NCI-H510A treated with DMSO at 0.1 percent for 48 hours (cell line): ENCODE data around the gene B2M.
A peak's percentile ranks its signal among the peaks of the same experiment; 100 is the strongest.
"Not testable (repeated sequence)": the region's sequence is repeated elsewhere in the genome, so short reads cannot be mapped to it uniquely, and the experiment has no call there.

Experiments
- DNase-seq: peaks from one replicate; lab custom pipeline; 2025; lab: John Stamatoyannopoulos, UW

Gene B2M

DNA sequence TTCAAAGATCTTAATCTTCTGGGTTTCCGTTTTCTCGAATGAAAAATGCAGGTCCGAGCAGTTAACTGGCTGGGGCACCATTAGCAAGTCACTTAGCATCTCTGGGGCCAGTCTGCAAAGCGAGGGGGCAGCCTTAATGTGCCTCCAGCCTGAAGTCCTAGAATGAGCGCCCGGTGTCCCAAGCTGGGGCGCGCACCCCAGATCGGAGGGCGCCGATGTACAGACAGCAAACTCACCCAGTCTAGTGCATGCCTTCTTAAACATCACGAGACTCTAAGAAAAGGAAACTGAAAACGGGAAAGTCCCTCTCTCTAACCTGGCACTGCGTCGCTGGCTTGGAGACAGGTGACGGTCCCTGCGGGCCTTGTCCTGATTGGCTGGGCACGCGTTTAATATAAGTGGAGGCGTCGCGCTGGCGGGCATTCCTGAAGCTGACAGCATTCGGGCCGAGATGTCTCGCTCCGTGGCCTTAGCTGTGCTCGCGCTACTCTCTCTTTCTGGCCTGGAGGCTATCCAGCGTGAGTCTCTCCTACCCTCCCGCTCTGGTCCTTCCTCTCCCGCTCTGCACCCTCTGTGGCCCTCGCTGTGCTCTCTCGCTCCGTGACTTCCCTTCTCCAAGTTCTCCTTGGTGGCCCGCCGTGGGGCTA lies at the start of gene B2M, which contains the start of gene PATL2:
B2M (plus strand) TSS at position 422 of the 647 bp plus-strand sequence; CDS start at position 452, 30 bp downstream.
PATL2 (minus strand) TSS at position 228 of the 647 bp plus-strand sequence. CDS start 34,833 bp downstream, outside the sequence.
- DNase-seq, result peak; percentile 88

DNA sequence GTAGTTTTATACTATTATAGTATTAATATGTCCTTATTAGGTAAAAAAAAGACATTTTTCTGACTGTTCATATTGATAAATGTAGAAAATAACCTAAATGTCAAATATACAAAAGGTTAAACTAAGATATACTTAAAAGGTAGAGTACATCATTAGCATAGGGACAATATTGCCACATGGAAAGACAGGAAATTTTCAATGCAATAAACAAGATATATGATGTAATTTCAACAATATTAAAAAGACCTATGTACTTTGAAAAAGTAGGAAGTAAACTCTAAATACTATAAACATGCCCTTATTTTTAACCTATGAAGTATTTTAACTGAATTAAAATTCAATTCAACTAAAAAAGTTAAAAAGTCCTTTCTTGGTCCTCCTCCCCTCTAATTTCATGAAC lies 49.7 kb upstream of the B2M start:
- DNase-seq, result no peak

DNA sequence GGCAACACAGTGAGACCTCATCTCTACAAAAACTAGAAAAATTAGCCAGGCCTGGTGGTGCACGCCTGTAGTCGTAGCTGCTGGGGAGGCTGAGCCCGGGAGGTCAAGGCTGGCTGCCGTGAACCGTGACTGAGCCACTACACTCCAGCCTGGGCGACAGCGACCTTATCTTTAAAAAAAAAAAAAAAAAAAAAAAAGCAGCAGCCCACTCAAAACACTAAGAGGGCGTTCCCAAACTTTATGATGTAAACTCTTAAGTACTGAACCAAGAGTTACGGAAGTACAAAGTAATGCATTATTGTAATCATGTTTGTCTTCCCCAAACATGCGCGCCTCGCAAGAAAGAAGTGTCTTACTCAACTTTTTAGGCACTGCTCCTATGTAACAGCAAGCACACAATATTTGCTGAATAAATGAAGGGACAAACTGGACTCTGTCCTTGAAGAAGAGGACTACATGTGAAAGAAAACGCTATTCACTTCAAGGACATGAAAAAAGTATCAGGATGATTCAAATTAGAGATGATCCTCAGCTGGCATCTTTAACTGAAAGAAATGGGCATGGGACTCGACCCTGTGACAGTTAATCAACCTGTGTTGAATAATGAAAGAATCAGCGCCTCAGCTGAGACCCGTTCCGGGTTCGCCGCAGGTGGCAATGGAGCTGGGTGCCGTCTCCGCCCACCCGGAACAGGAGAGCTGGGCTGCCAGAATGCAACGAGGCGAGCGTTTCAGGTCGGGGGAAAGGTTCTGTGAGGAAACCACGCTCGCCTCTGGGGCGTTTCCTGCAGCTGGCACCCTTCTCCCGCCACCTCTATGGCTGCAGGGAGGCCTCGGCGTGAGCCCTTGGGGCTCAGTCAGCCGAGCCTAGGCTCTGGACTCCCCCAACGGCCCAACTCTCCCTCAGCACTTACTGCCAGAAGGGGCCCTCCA lies 48.6 kb upstream of the B2M start:
- DNase-seq, result peak; percentile 35

DNA sequence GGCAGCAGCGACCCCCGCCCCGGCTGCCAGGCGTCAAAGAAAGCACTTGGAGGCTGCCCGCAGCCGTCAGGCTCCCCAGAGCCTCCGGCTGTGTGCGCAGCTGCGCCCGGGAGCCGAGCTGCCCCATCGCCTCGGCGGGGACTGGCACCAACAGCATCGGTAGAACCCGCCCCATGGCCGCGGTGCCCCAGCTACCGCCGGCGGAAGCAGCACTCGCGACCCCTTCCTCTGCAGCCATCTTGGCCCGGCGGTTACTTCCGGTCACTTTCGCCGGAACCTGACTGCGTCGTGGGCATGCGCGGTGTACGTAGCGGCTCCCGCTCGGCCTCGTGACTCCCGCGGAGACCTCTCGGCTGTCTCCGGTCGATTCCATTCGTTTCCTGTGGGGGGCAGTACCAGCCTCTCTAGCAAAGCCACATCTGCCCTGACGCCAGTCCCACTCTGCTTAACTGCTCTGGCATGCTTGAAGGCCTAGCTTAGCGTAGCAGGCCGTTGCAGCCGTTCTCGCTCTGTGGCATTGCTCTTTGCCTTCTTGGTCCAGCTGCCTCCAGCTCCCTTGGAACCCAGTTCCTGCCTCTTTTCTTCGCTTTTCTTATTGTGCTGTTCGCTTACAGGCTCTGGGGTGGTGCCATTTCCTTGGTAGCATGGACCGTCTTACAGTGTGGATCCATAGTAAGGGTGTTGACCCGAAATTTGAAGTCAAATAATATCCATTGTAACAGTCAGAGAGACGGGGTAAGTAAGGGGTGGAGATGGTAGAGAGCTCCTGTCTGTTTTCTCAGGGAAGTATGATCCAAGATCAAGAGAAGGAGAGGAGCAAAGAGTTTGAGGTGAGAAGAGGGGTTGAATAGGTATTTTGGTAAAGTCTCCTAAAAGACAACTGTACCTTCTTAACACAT lies 47.7 kb upstream of the B2M start, which contains the start of gene SPG11:
SPG11 (minus strand) TSS at position 253 of the 899 bp plus-strand sequence; CDS start at position 238, 15 bp downstream.
- peak; percentile 89 for DNase-seq

DNA sequence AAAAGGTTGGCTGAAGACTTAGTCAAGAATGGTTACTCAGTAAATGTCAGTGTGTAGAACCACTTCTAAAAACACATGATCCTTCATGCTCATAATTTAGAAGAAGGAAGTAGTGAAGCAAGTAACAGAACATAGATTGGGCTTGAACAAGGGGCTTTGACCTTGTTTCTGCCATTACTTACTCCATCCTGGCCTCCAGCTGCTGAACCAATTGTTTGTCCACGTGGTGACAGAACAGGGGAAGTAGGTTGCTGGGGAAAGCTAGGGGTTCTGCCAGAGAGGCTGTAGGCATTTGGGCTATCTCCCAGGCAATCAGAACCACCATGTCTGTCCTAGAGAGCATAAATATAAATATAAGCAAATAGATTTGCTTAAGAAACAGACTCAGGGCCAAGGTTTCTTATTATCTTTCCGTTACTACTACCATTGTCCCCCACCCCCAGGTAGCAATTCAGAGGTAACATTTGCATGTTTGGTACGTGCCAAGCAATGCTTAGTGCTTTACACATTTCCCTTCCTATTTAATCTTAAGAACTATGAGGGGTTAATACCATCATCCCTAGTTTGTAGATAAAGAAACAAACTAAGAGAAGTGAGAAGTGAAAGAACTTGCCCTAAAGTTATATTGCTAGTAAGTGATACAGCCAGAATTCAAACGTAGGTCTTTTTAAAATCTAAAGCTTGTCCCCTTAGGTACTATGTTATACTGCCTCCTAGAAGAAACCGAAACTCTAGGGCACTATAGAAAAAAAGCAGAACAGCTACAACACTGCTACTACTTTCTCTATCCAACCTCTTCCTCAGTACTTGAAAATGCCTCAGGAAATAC lies 44.9 kb upstream of the B2M start:
- no peak for DNase-seq

DNA sequence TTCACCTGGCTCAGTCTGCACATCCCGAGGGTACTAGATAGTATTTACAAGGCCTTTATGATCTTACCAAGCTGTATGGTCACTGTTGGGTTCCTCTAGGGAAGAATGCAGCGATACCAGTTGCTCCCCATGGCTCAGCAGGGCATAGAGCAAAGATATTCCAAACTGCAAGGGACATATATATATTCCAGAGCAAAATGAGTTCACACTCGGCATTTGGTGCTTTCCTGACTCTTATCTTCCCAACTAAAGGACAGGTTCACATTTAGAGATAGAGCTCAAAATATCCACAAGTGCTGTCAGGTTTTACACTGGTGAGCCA lies 44.3 kb upstream of the B2M start:
- no peak for DNase-seq

DNA sequence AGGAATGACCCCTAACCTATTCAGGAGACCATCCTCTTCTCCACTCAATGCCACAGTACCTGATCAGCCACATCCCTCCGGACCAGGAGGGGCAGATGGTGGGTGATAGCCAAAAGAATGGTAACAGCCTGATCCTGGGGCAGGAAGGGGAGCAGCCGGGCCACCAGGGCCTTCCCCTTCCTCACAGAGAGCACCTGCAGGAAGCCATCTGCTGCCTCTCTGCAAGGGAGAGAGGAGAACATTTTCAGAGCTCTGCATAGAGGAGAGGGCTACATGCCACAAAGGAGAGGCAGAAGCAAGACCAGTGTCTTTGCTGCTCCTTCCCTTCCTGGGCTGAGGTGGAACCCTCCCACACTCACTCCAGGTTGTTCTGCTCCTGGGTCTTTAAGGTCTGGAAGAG lies 42.4 kb upstream of the B2M start:
- no peak for DNase-seq

DNA sequence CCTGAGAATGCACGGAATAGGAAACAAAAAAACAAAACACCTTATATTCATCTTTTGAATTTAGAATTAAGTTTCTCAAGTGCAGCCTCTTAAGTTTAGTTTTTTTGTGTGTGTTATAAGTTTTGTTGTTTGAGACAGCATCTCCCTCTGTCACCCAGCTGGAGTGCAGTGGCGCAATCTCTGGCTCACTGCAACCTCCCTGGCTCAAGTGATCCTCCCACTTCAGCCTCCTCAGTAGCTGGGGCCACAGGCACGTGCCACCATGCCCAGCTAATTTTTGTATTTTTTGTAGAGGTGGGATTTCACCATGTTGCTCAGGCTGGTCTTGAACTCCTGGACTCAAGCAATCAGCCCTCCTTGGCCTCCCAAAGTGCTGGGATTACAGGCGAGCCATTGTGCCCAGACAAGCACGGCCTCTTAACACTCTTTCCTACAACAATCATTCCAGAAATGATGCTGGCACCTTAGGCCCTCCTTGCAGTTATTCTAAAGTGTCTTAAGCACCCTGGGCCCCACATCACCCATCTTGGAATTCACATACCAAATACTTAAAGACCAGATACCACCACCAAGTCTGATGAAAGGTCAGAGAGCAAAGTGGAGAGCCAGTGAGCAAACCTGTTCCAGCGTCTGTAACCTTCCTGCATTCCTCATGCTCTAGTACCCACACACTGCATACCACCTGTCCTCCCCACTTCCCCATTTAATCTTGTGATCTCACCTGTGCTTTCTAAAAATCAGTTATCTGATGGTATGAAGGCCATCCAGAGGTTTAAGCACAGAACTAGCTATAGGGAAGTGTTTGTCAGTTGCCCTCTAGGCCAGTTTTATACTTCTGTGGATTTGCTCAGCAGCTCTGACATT lies 41.0 kb upstream of the B2M start:
- no peak for DNase-seq

DNA sequence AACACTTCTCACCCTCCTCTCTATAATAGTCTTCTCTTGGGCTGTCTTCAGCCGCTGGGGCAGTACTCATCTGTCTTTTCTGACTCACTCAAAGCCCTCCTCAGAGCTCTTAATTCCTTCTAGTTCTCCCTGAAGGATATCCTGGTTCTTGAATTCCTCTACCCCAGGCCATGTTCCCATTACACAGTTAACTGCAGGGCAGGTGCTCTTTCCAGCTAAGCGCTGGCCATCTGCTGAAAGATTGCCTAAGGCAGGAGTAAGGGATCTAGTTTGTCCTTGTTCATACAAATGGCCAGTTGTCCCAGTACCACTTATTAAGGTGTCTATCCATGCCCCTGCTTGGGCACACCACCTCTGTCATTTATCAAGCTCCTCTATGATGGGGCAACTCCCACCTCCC lies 37.7 kb upstream of the B2M start:
- DNase-seq, result no peak

DNA sequence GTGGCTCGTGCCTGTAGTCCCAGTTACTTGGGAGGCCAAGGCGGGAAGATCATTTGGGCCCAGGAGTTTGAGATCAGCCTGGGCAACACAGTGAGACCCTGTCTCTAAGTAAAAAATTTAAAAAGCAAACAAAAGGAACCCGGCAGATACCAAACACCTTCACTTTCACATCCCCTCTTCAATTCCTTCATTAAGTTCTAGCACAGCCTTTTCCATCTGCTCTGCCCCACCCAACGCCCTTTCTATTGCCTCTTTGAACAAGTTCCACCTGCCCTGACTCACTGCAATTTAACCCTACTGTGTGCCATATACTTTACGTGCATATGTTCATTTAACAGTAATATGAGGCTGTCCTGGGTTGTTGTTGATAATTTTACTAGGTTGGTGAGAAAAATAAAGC lies 35.4 kb upstream of the B2M start:
- no peak for DNase-seq

DNA sequence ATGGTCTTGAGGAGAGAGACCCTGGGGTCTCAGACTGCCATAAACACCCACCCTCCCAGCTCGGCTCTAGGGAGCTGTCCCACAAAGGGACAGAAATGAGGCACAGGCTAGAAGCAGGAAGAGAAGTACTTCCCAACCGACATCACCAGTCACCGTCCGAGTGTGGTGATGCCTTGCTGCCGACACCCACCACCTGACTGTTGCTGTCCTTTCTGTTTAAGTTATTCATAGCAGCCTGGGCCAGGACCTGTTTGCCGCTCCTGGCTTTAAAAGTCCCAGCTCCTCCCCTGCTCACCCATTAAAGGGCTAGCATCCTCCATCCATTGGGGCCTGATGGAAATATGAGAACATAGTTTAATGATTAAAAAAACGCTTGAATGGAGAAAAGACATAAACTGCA lies 34.6 kb upstream of the B2M start:
- no peak for DNase-seq

DNA sequence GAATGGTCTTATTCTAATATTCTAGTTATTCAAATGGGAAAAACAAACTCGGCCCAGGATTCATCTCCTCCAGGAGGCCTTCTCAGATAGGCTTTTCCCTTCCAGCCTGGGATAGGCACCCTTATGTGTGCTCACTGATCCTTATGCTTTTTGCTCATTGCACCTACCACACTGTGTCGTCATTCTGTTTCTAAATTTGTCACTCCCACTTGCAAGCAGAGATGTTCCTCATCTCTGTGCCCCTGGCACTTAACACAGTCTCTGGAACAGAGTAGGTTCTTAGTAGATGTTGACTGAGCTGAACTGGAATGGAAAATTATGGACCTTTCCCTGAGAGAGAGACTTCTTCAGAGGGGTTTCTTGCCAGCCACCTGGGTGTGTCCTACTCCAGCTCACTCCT lies 29.1 kb upstream of the B2M start:
- DNase-seq, result no peak

DNA sequence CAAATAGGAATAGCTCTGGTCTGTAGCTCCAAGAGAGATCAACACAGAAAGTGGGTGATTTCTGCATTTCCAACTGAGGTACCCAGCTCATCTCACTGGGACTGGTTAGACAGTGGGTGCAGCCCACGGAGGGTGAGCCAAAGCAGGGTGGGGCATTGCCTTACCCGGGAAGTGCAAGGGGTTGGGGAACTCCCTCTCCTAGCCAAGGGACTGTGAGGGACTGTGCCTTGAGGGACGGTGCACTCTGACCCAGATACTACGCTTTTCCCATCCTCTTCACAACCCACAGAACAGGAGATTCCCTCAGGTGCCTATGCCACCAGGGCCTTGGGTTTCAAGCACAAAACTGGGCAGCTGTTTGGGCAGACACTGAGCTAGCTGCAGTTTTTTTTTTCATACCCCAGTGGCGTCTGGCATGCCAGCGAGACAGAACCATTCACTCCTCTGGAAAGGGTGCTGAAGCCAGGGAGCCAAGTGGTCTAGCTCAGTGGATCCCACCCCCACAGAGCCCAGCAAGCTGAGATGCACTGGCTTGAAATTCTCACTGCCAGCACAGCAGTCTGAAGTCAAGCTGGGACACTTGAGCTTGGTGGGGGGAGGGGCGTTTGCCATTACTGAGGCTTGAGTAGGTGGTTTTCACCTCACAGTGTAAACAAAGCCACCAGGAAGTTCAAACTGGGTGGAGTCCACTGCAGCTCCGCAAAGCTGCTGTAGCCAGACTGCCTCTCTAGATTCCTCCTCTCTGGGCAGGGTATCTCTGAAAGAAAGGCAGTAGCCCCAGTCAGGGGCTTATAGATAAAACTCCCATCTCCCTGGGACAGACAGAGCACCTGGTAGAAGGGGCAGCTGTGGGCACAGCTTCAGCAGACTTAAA lies 28.3 kb upstream of the B2M start:
- peak; percentile 63 for DNase-seq

DNA sequence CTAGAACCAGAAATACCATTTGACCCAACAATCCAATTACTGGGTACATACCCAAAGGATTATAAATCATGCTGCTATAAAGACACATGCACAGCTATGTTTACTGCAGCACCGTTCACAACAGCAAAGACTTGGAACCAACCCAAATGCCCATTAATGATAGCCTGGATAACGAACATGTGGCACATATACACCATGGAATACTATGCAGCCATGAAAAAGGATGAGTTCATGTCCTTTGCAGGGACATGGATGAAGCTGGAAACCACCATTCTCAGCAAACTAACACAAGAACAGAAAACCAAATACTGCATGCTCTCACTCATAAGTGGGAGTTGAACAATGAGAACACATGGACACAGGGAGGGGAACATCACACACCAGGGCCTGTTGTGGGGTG lies 22.0 kb upstream of the B2M start:
- not testable (repeated sequence) for DNase-seq

DNA sequence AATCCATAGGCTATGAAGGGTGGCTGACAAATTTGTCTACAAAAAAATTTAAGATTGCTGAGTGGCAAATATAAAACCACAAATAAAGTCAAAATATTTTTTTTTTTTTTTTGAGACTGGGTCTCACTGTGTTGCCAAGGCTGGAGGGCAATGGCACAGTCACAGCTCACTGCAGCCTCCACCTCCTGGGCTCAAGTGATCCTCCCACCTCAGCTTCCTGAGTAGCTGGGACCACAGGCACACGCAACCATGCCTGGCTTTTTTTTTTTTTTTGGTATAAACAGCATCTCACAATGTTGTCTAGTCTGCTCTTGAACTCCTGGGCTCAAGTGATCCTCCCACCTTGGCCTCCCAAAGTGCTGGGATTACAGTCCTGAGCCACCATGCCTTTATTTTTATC lies 21.1 kb upstream of the B2M start:
- not testable (repeated sequence) for DNase-seq

DNA sequence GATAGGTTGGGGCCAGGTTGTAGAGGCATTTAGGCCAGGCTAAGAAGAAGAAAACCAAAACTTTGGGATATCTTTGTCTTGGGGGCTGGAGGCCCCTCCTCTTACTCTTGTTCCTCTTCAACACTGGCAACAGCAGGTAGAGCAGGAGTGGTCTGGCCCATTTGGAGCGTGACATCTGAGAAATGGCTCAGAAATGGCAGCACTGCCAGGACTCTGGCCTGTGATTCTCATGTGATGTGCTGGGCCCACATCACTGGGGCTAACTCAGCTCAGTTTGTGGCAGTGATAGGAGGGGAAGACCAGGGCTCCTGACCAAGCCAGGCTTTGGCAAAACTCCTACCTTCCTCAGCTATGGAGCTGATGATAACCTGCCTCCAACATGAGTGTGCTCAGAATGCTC lies 18.7 kb upstream of the B2M start:
- DNase-seq, result no peak

DNA sequence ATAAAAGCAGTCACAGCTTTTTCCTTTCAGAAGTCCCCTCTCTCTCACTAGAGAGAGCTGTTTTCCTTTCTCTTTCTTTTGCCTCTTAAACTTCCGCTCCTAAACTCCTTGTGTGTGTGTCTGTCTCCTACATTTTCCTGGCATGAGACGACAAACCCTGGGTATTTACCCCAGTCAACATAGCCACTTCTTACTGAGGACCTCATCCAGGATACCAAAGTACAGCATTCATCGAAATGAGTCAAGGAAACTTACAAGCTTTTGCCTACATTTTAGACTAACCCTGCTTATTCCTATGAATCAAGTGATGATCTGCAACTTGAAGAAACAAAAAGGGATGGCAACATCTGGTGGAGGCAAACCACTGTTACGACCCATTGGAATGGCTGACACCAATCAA lies 16.9 kb upstream of the B2M start:
- DNase-seq, result no peak

DNA sequence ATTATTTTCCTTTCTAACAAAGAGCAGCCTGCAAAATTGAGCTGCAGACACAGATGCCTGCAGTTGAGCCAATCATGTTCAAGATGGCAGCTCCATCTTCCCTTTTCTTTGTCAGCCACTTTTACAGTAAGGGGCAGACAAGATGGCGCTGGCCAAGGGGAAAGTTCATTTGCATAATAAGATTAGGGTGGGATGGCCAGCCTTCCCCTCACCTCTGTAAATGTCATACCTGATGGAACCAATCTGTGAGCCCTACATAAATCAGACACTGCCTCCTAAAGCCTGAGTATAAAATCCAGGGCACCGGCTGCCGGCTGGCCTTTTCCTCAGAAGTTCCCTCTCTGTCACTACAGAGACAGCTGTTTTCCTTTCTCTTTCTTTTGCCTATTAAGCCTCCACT lies 16.0 kb upstream of the B2M start:
- no peak for DNase-seq

DNA sequence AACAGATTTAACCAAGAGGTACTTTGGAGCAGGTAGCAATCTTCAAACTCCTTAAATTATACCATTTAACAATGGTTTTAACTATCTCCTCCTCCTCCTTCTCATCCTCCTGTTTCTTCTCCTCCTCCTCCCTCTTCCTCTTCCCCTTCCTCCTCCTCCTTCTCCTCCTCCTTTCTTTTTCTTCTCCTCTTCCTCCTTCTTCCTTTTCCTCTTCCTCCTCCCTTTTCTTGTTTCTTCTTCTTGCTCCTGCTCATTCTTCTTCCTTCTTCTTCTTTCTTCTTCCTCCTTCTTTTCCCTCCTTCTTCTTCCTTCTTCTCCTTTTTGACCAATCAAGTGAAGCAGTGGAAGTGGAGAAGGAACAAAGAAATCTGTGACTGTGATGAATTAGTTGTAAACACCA lies 14.3 kb upstream of the B2M start:
- DNase-seq, result no peak
